ENCODE results near the gene JUND. TPM values are rescaled to one million over a fixed set of nuclear protein-coding genes. Genes with fewer than 3 reads are reported as not detected.

JUND gene
- total RNA-seq, 4 donors from 2014 or later, result 241 to 573 (median 297) TPM

GRCh38 chr19:18282021-18282787 lies 782 bp upstream of the JUND start:
- no peak for ATAC-seq
- Histone ChIP-seq H3K4me1 (peaks cover 5 to 43% (median 29%) of the 10 kb centered on the region in 3 donors), H3K27me3 (no peaks in the 10 kb centered on the region), H3K36me3 (peaks cover 0 to 16% of the 10 kb centered on the region in 2 donors), H3K27ac (peak overlapping the region; percentile 89 to 100 (median 100)), H3K4me3 (peak overlapping the region; percentile 35 to 99), H3K9me3 (no peaks in the 10 kb centered on the region)
- 4% methylated on average over 5 of the region's 27 CpGs; no CpG with 5 or more reads in 1 of the 2 donors for WGBS, 2 donors (ENCODE audit: low coverage in 1 of 2)
- no peak for TF ChIP-seq EP300 (IDR thresholded peaks at IDR 0.05)
- TF ChIP-seq CTCF (IDR thresholded peaks at IDR 0.05), result peak in 2 of 4 experiments; percentile 27 to 30
- TF ChIP-seq POLR2AphosphoS5 (IDR thresholded peaks at IDR 0.05), result peak; percentile 87
- peak; percentile 27 to 35 for TF ChIP-seq POLR2A (IDR thresholded peaks at IDR 0.05)

GRCh38 chr19:18280247-18281081 lies 958 bp downstream of the JUND start:
- peak; percentile 10 for ATAC-seq
- peaks cover 5 to 60% (median 41%) of the 10 kb centered on the region in 3 donors for H3K4me1 ChIP-seq

GRCh38 chr19:18279516-18280246 lies 1.7 kb downstream of the JUND start:
- WGBS, 2 donors (ENCODE audit: low coverage in 1 of 2), result 0% methylated on average over 9 to 32 of the region's 55 CpGs
- Histone ChIP-seq H3K27ac (peak overlapping the region; percentile 100), H3K4me3 (peak overlapping the region; percentile 69 to 99), H3K9me3 (no peaks in the 10 kb centered on the region), H3K27me3 (no peaks in the 10 kb centered on the region), H3K36me3 (peaks cover 0 to 20% of the 10 kb centered on the region in 2 donors), H3K4me1 (peaks cover 5 to 65% (median 49%) of the 10 kb centered on the region in 3 donors)
- TF ChIP-seq POLR2A (IDR thresholded peaks at IDR 0.05) (peak; percentile 64 to 68), CTCF (IDR thresholded peaks at IDR 0.05) (peak in 3 of 4 experiments; percentile 88 to 96 (median 92)), POLR2AphosphoS5 (IDR thresholded peaks at IDR 0.05) (peak; percentile 86), EP300 (IDR thresholded peaks at IDR 0.05) (no peak)
- ATAC-seq, result peak; percentile 37

More at GRCh38 chr19:18280247-18281081, 958 bp downstream of the JUND start:
- Histone ChIP-seq H3K9me3 (no peaks in the 10 kb centered on the region), H3K36me3 (peaks cover 0 to 20% of the 10 kb centered on the region in 2 donors), H3K4me3 (peak overlapping the region; percentile 69 to 99), H3K27ac (peak overlapping the region; percentile 100), H3K27me3 (no peaks in the 10 kb centered on the region)
- WGBS, 2 donors (ENCODE audit: low coverage in 1 of 2), result no CpG with 5 or more reads among the region's 111 CpGs
- TF ChIP-seq POLR2A (IDR thresholded peaks at IDR 0.05) (peak; percentile 96), POLR2AphosphoS5 (IDR thresholded peaks at IDR 0.05) (peak; percentile 98), CTCF (IDR thresholded peaks at IDR 0.05) (peak in 1 of 4 experiments; percentile 12), EP300 (IDR thresholded peaks at IDR 0.05) (no peak)

- ATAC-seq, result no peak
- Histone ChIP-seq H3K27me3 (no peaks in the 10 kb centered on the region), H3K4me3 (peak overlapping the region; percentile 69 to 99), H3K9me3 (no peaks in the 10 kb centered on the region), H3K27ac (peak overlapping the region; percentile 100), H3K4me1 (peaks cover 5 to 66% (median 53%) of the 10 kb centered on the region in 3 donors), H3K36me3 (peaks cover 0 to 20% of the 10 kb centered on the region in 2 donors)
- WGBS, 2 donors (ENCODE audit: low coverage in 1 of 2), result 0% methylated on average over 4 of the region's 5 CpGs; no CpG with 5 or more reads in 1 of the 2 donors
- no peak for TF ChIP-seq EP300 (IDR thresholded peaks at IDR 0.05)
- no peak for TF ChIP-seq POLR2AphosphoS5 (IDR thresholded peaks at IDR 0.05)
- TF ChIP-seq CTCF (IDR thresholded peaks at IDR 0.05), result no peak
- no peak for TF ChIP-seq POLR2A (IDR thresholded peaks at IDR 0.05)
Measured at GRCh38 chr19:18279266-18279515, 2.2 kb downstream of the JUND start.

All from gastroesophageal sphincter (tissue), 4 donors.